Fibroblast of lung (primary cell): ENCODE data around the gene MSANTD3. TPM values are rescaled to one million over a fixed set of nuclear protein-coding genes. Genes with fewer than 3 reads are reported as not detected.

Experiments used
- DNase-seq, 2 donors: peaks; one replicate each; pipeline versions ENCODE4 v3.0.0 to v3.0.0-alpha.2; 2010; ENCODE audit warnings: low read depth in 2 of 2
- H2AFZ ChIP-seq: 2 replicates; pipeline ENCODE4 v1.5.1; 2012; ENCODE audit warnings: low read length, control low read depth, inconsistent platforms
- H3K27ac ChIP-seq: 2 replicates; pipeline ENCODE4 v1.5.1; 2011; ENCODE audit warnings: low read length, control low read depth; ENCODE audit not compliant: insufficient read depth
- H3K27me3 ChIP-seq: 2 replicates; pipeline ENCODE4 v1.5.1; 2011; ENCODE audit warnings: mild to moderate bottlenecking, low read length; ENCODE audit not compliant: control insufficient read depth, insufficient read depth
- H3K36me3 ChIP-seq: 2 replicates; pipeline ENCODE4 v1.5.1; 2011; ENCODE audit warnings: low read length; ENCODE audit not compliant: control insufficient read depth, insufficient read depth
- H3K4me1 ChIP-seq: 2 replicates; pipeline ENCODE4 v1.5.1; 2011; ENCODE audit warnings: low read length; ENCODE audit not compliant: control insufficient read depth, insufficient read depth; ENCODE audit errors: extremely low read depth
- H3K4me2 ChIP-seq: 2 replicates; pipeline ENCODE4 v1.5.1; 2011; ENCODE audit warnings: low read length, control low read depth; ENCODE audit not compliant: insufficient read depth; ENCODE audit errors: extremely low read depth
- H3K4me3 ChIP-seq, 4 experiments: fragments of 200-600 bp in 1 of 4; sonication (generic) in 1 of 4; replicated peaks in 1 of 4; 2 replicates each; pipeline ENCODE4 v1.5.1; 2011 to 2016; ENCODE audit warnings: low read length in 4 of 4, low read depth in 3 of 4, mild to moderate bottlenecking in 3 of 4, control low read depth in 2 of 4, inconsistent platforms in 1 of 4, mixed read lengths in 1 of 4; ENCODE audit not compliant: insufficient read depth in 1 of 4; ENCODE audit errors: control extremely low read depth in 1 of 4
- H3K79me2 ChIP-seq: 2 replicates; pipeline ENCODE4 v1.5.1; 2012; ENCODE audit warnings: mild to moderate bottlenecking, low read length, inconsistent platforms; ENCODE audit not compliant: control insufficient read depth, insufficient read depth
- H3K9ac ChIP-seq: 2 replicates; pipeline ENCODE4 v1.5.1; 2011; ENCODE audit warnings: mild to moderate bottlenecking, low read length, control low read depth; ENCODE audit not compliant: insufficient read depth
- H3K9me3 ChIP-seq: 2 replicates; pipeline ENCODE4 v1.5.1; 2012; ENCODE audit warnings: low read depth, low read length; ENCODE audit not compliant: control insufficient read depth, insufficient read depth
- H4K20me1 ChIP-seq: 2 replicates; pipeline ENCODE4 v1.5.1; 2011; ENCODE audit warnings: low read length; ENCODE audit not compliant: control insufficient read depth, insufficient read depth; ENCODE audit errors: extremely low read depth
- CTCF ChIP-seq, 2 donors: IDR thresholded peaks in 1 of 2; conservative IDR thresholded peaks in 1 of 2; 1 replicate in 1 of 2; 2 replicates in 1 of 2; pipeline ENCODE4 v1.5.1; 2011 to 2012; ENCODE audit warnings: low read length in 2 of 2, control low read depth in 1 of 2, inconsistent platforms in 1 of 2, low read depth in 1 of 2, mild to moderate bottlenecking in 1 of 2
- EZH2 ChIP-seq: IDR thresholded peaks from 2 replicates; pipeline ENCODE4 v1.5.1; 2012; ENCODE audit warnings: low read length, control low read depth, mild to moderate bottlenecking; ENCODE audit errors: missing control alignments
- polyA plus RNA-seq, 2 donors: library from polyadenylated mRNA; depleted of rRNA in 1 of 2; stranded (reverse) in 1 of 2; unstranded in 1 of 2; fragments of >200 nt; gene quantifications; 2 replicates each; pipeline ENCODE4 v1.2.1, GENCODE V29; 2011 to 2012; ENCODE audit warnings: missing spikeins in 1 of 2
- total RNA-seq: library from RNA; depleted of rRNA; stranded (reverse); fragments of >200 nt; gene quantifications from 2 replicates; pipeline ENCODE4 v1.2.1, GENCODE V29; 2014

MSANTD3 gene
- total and polyA plus RNA-seq, 2 donors (not counting 1 experiment from before 2014, with no cell fraction given): 54.2 to 59.6 TPM

DNA sequence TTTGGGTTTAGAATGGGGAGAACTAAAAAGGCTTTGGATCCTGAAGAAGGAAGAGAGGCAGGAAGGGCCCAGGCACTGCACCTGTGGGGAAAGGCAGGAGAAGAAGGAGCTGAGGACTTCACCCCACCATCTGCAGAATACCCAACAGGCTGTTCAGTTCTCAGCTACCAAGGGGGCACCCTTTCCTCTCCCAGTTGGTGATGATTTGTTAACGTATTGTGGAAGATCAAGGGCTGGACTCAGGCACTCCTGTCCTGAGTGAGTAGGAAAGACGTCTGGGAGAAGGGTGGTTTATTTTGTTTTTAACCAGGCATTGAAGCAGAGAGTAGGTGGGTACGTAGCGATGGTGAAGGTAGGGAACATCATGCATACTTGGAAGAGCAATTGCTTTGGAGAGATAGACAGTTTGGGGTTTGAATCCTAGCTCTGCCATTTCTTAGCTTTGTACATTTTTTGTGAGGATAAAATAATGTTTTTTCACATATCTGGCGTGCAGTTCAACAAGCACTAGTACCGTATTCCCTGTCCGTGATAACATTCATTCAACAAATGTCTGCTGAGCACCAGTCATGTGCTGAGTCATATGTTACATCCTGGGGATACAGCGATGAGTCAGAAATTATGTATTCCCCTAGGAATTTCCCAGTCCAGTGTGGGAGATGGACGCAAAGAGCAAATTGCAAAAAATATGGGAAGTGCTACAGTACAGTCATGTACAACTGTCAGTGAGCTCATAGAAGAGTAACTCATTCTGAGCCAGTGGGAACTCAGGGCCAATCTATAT is 2.1 kb downstream of the MSANTD3 start:
- Histone ChIP-seq H3K27me3 (no peaks in the 10 kb centered on the region), H3K4me3 (peak overlapping the region; percentile 74 to 89 (median 81)), H3K79me2 (peaks cover 60% of the 10 kb centered on the region), H3K9me3 (no peaks in the 10 kb centered on the region), H3K9ac (peak overlapping the region; percentile 96), H3K4me2 (peak overlapping the region; percentile 94), H3K27ac (peak overlapping the region; percentile 93), H2AFZ (no peak overlapping the region), H3K36me3 (peaks cover 2% of the 10 kb centered on the region), H4K20me1 (no peaks in the 10 kb centered on the region), H3K4me1 (peaks cover 26% of the 10 kb centered on the region)
- DNase-seq: peak; percentile 99
- TF ChIP-seq EZH2 (no peak), CTCF (conservative IDR thresholded peaks at IDR 0.05 in 1 of 2, IDR thresholded peaks at IDR 0.05 in 1 of 2; ENCODE audit: low read depth in 1 of 2, low read length in 2 of 2) (no peak)

DNA sequence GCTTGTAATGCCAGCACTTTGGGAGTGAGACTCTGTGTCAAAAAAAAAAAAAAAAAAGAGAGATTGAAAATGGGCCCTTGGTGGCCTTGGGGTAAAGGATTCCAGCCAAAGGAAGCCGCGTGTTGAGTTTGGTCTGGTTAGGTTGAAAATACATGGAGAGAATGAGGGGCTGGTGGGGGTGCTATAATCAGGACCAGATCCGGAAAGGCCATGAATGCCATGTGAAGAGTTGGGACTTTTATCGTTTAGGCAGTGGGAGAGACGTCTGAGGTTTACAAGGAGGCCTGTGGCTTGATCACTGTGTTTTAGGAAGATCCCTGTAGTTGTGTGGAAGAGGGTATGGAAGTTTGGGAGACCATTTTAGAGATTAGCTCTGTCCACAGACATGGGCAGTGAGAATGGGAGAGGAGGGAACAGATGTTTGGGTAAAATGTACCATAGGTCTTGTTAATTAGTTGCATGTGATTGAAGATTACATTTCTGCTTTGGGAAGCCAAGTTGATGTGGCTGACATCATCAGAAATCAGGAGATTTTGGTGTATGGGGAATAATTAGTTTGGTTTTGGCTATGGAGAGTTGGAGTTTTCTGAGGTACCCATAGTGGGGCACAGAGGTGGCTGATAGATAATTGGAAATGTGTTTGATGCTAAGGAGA is 3.5 kb downstream of the MSANTD3 start:
- peak in 1 of 2 donors; percentile 58 for DNase-seq

More for the DNA sequence above, 3.5 kb downstream of the MSANTD3 start:
- H3K4me1 ChIP-seq: peaks cover 26% of the 10 kb centered on the region
- peaks cover 73% of the 10 kb centered on the region for H3K79me2 ChIP-seq
- peak overlapping the region in 1 of 4 experiments; percentile 29 for H3K4me3 ChIP-seq
- peaks cover 4% of the 10 kb centered on the region for H3K36me3 ChIP-seq
- H3K9me3 ChIP-seq: no peaks in the 10 kb centered on the region
- TF ChIP-seq CTCF (conservative IDR thresholded peaks at IDR 0.05 in 1 of 2, IDR thresholded peaks at IDR 0.05 in 1 of 2; ENCODE audit: low read depth in 1 of 2, low read length in 2 of 2) (no peak), EZH2 (no peak)
- no peak overlapping the region for H3K9ac ChIP-seq
- no peaks in the 10 kb centered on the region for H4K20me1 ChIP-seq
- H3K4me2 ChIP-seq: peak overlapping the region; percentile 71
- no peaks in the 10 kb centered on the region for H3K27me3 ChIP-seq
- peak overlapping the region; percentile 93 for H3K27ac ChIP-seq
- no peak overlapping the region for H2AFZ ChIP-seq
